Naive thymus-derived CD4-positive, alpha-beta T cell (primary cell): ENCODE data around the gene PDGFD. TPM values are rescaled to one million over a fixed set of nuclear protein-coding genes. Genes with fewer than 3 reads are reported as not detected.
A peak's percentile ranks its signal among the peaks of the same experiment; 100 is the strongest.

Experiments
- ATAC-seq: fragments of 150-1000 bp; cut with Tn5 transposase; 2 replicates; pipeline ENCODE4 v1.10.0; 2021; ENCODE audit warnings: mild to moderate bottlenecking, moderate library complexity
- CTCF ChIA-PET: fragments of 350-600 bp; sonication (Branson Sonifier 250); formaldehyde crosslinking; loops from one replicate; lab custom pipeline; 2021; ENCODE audit warnings: antibody characterized with exemption; lab: Charles Lee
- POLR2A ChIA-PET: fragments of 350-600 bp; sonication (Branson Sonifier 250); formaldehyde crosslinking; loops from one replicate; lab custom pipeline; 2021; ENCODE audit warnings: antibody characterized with exemption, inconsistent platforms; lab: Charles Lee
- DNase-seq, 9 donors: peaks; one replicate each; pipeline versions ENCODE4 v3.0.0 to v3.0.0-alpha.2; 2020 to 2022; ENCODE audit warnings: mixed read lengths in 1 of 9
- H3K27ac ChIP-seq: one replicate; pipeline ENCODE4 v1.7.0; 2013; ENCODE audit warnings: mild to moderate bottlenecking, low read depth, low read length, moderate library complexity
- H3K27me3 ChIP-seq, 2 donors: one replicate each; pipeline ENCODE4 v1.7.0; 2013; ENCODE audit warnings: low read length in 2 of 2, mild to moderate bottlenecking in 2 of 2, moderate library complexity in 2 of 2; ENCODE audit not compliant: control insufficient read depth in 2 of 2, insufficient read depth in 2 of 2
- H3K36me3 ChIP-seq, 3 experiments: 1 replicate in 2 of 3; 2 replicates in 1 of 3; pipeline ENCODE4 v1.7.0; 2013; ENCODE audit warnings: low read length in 3 of 3, mild to moderate bottlenecking in 3 of 3, moderate library complexity in 1 of 3; ENCODE audit not compliant: insufficient read depth in 3 of 3, control insufficient read depth in 2 of 3
- H3K4me1 ChIP-seq, 2 donors: one replicate each; pipeline ENCODE4 v1.7.0; 2013; ENCODE audit warnings: low read length in 2 of 2, mild to moderate bottlenecking in 2 of 2, moderate library complexity in 1 of 2; ENCODE audit not compliant: control insufficient read depth in 2 of 2, insufficient read depth in 2 of 2
- H3K4me3 ChIP-seq: 2 replicates; pipeline ENCODE4 v1.7.0; 2013; ENCODE audit warnings: mild to moderate bottlenecking, low read length
- H3K9me3 ChIP-seq, 3 experiments: 1 replicate in 2 of 3; 2 replicates in 1 of 3; pipeline ENCODE4 v1.7.0; 2013; ENCODE audit warnings: low read length in 3 of 3; ENCODE audit not compliant: control insufficient read depth in 2 of 3
- H3K27ac Mint-ChIP-seq, 9 donors: one replicate each; pipeline ENCODE4 v1.8.0; 2020 to 2022; ENCODE audit warnings: mixed read lengths in 9 of 9, mild to moderate bottlenecking in 8 of 9, moderate library complexity in 5 of 9, inconsistent platforms in 2 of 9
- H3K27me3 Mint-ChIP-seq, 5 donors: one replicate each; pipeline ENCODE4 v1.8.0; 2021 to 2022; ENCODE audit warnings: mixed read lengths in 5 of 5, mild to moderate bottlenecking in 1 of 5
- H3K36me3 Mint-ChIP-seq, 5 donors: one replicate each; pipeline ENCODE4 v1.8.0; 2020 to 2022; ENCODE audit warnings: mixed read lengths in 5 of 5, mild to moderate bottlenecking in 3 of 5, inconsistent platforms in 1 of 5
- H3K4me1 Mint-ChIP-seq, 7 donors: one replicate each; pipeline ENCODE4 v1.8.0; 2020 to 2022; ENCODE audit warnings: mixed read lengths in 7 of 7, mild to moderate bottlenecking in 3 of 7, inconsistent platforms in 1 of 7
- H3K4me3 Mint-ChIP-seq, 10 donors: one replicate each; pipeline ENCODE4 v1.8.0; 2020 to 2022; ENCODE audit warnings: mild to moderate bottlenecking in 10 of 10, mixed read lengths in 10 of 10, moderate library complexity in 6 of 10, inconsistent platforms in 2 of 10
- H3K9me3 Mint-ChIP-seq, 11 donors: one replicate each; pipeline ENCODE4 v1.8.0; 2020 to 2022; ENCODE audit warnings: mixed read lengths in 11 of 11, mild to moderate bottlenecking in 4 of 11, inconsistent platforms in 1 of 11, moderate library complexity in 1 of 11
- intact Hi-C, 2 donors: fragments of 100-400 bp; cut with micrococcal nuclease; formaldehyde crosslinking; loops; one replicate each; pipeline ENCODE4 v1.15.1; 2023
- polyA plus RNA-seq, 2 donors: library from polyadenylated mRNA; unstranded; fragments of 300-500 nt; fragmentation: Illumina TruSeq; gene quantifications; one replicate each; pipeline ENCODE4 v1.2.3, GENCODE V29; 2021
- total RNA-seq, 6 experiments: library from RNA in 5 of 6; stranded (reverse) in 5 of 6; gene quantifications; 1 replicate in 5 of 6; 2 replicates in 1 of 6; pipeline ENCODE4 v1.2.3 and lab custom pipeline; 2021 to 2026

Gene PDGFD
- total and polyA plus RNA-seq, 7 experiments from 2014 or later = 0.05 to 3.6 (median 0.26) TPM; not detected in 3

- H3K36me3 ChIP-seq = no peaks in the 10 kb centered on the region
- no peaks in the 10 kb centered on the region for H3K4me1 ChIP-seq
- CTCF ChIA-PET = no interaction called here
- intact Hi-C loops = no loop called here
- no peaks in the 10 kb centered on the region for H3K36me3 Mint-ChIP-seq
- H3K4me1 Mint-ChIP-seq = no peaks in the 10 kb centered on the region
- DNase-seq = no peak
- POLR2A ChIA-PET = no interaction called here
- H3K9me3 Mint-ChIP-seq = peaks cover 0 to 1% (median 0%) of the 10 kb centered on the region in 11 donors
- H3K27ac ChIP-seq = no peak overlapping the region
- H3K9me3 ChIP-seq = no peaks in the 10 kb centered on the region
- no peak overlapping the region for H3K4me3 ChIP-seq
- H3K27me3 Mint-ChIP-seq = no peaks in the 10 kb centered on the region
- H3K27ac Mint-ChIP-seq = no peak overlapping the region
- H3K4me3 Mint-ChIP-seq = no peak overlapping the region
- ATAC-seq = no peak
- no peaks in the 10 kb centered on the region for H3K27me3 ChIP-seq
Observed at GRCh38 chr11:104076455-104076854, 87.5 kb downstream of the PDGFD start.

DNA sequence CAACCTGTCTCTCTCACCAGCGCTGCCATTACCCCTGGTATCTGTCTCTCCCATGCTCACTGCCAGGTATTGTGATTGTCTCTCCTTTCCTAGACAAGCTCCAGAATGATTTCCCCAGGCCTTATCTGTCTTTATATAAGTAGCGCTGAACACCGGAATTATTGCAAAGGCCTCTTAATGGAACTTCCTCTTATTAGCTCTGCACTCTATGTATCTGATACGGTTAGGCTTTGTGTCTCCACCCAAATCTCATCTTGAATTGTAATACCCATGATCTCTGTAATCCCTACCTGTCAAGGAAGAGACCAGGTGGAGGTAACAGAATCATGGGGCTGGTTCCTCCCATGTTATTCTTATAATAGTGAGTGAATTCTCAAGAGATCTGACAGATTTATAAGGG, 88.2 kb downstream of the PDGFD start:
- POLR2A ChIA-PET = no interaction called here
- H3K9me3 Mint-ChIP-seq = peaks cover 0 to 1% (median 0%) of the 10 kb centered on the region in 11 donors

DNA sequence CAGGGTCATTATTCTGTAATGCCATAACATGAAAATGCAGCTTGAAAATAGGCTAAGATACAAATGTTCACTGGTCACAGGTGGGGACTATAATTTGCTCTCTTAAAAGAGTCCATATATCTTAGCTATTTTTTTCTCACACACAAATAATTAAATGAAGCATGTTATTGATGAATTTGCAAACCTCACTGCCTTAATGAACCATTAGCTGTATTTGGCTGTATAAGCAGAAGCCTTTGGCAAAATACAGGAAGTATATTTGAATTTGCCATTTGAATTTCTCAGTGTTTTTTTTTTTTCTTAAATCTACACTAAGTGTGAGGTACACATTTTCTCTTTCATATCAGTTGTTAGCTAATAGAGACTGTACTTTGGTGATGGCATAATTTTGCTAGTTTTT, 88.9 kb downstream of the PDGFD start:
- Histone ChIP-seq H3K36me3 (no peaks in the 10 kb centered on the region), H3K27me3 (no peaks in the 10 kb centered on the region), H3K27ac (no peak overlapping the region), H3K4me3 (no peak overlapping the region), H3K4me1 (no peaks in the 10 kb centered on the region), H3K9me3 (no peaks in the 10 kb centered on the region)
- no peaks in the 10 kb centered on the region for H3K4me1 Mint-ChIP-seq
- H3K9me3 Mint-ChIP-seq = peaks cover 0 to 1% (median 0%) of the 10 kb centered on the region in 11 donors
- no peak overlapping the region for H3K4me3 Mint-ChIP-seq
- DNase-seq (no peak), ATAC-seq (no peak)
- H3K27ac Mint-ChIP-seq = no peak overlapping the region
- intact Hi-C loops = no loop called here
- no peaks in the 10 kb centered on the region for H3K27me3 Mint-ChIP-seq
- ChIA-PET POLR2A (no interaction called here), CTCF (no interaction called here)
- H3K36me3 Mint-ChIP-seq = no peaks in the 10 kb centered on the region

More for the DNA sequence above, 88.2 kb downstream of the PDGFD start:
- ATAC-seq (peak; percentile 47), DNase-seq (no peak)
- no peaks in the 10 kb centered on the region for H3K4me1 ChIP-seq
- CTCF ChIA-PET = no interaction called here
- intact Hi-C loops = no loop called here
- no peaks in the 10 kb centered on the region for H3K36me3 Mint-ChIP-seq
- no peaks in the 10 kb centered on the region for H3K27me3 Mint-ChIP-seq
- H3K4me3 Mint-ChIP-seq = no peak overlapping the region
- no peak overlapping the region for H3K4me3 ChIP-seq
- H3K27me3 ChIP-seq = no peaks in the 10 kb centered on the region
- no peaks in the 10 kb centered on the region for H3K36me3 ChIP-seq
- no peaks in the 10 kb centered on the region for H3K4me1 Mint-ChIP-seq
- no peaks in the 10 kb centered on the region for H3K9me3 ChIP-seq
- H3K27ac Mint-ChIP-seq = no peak overlapping the region
- no peak overlapping the region for H3K27ac ChIP-seq

DNA sequence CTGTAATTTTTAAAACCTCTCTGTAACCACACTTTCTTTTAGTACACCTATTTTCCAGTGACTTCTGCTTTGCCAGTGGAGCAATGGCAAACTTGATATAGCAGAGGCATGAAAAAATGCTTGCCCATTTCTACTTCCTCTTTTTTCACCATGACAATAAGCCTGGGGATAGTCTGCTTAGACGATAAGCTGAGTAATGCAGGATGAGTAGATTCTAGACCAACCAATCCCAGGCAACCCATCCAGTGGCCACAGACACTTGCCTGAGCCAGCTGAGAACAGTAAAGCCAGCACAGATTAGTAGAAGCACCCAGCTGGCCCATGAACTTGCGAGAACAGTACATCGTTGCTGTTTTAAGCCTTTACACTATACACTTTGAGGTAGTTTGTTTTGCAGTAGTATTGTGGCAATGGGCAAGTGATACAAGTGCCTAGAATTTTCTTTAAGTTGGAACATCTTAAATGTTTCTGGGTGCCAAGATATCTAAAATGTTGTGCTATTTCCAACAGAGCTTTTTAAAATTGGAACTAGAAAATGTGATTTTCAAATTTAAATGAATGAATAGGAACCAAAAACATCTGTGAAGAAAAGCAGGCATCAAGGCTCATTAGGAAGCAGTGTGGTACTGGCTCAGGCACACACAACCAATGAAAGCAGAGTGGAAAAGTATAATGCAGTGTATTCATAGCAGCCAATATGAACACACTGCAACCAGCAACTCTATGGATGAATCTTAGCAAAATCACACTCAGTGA, 89.8 kb downstream of the PDGFD start:
- no peaks in the 10 kb centered on the region for H3K9me3 ChIP-seq
- no peaks in the 10 kb centered on the region for H3K4me1 ChIP-seq
- H3K4me3 Mint-ChIP-seq = no peak overlapping the region
- no peaks in the 10 kb centered on the region for H3K27me3 Mint-ChIP-seq
- CTCF ChIA-PET = no interaction called here
- H3K4me1 Mint-ChIP-seq = no peaks in the 10 kb centered on the region
- H3K4me3 ChIP-seq = no peak overlapping the region
- intact Hi-C loops = no loop called here
- no peaks in the 10 kb centered on the region for H3K27me3 ChIP-seq
- no peak overlapping the region for H3K27ac ChIP-seq
- POLR2A ChIA-PET = no interaction called here
- peak overlapping the region in 1 of 9 donors; percentile 15 for H3K27ac Mint-ChIP-seq
- DNase-seq = no peak
- H3K9me3 Mint-ChIP-seq = peaks cover 0 to 1% (median 0%) of the 10 kb centered on the region in 11 donors
- ATAC-seq = peak; percentile 90
- H3K36me3 Mint-ChIP-seq = no peaks in the 10 kb centered on the region
- no peaks in the 10 kb centered on the region for H3K36me3 ChIP-seq

GRCh38 chr11:104067534-104067933, 96.4 kb downstream of the PDGFD start:
- no peaks in the 10 kb centered on the region for H3K9me3 ChIP-seq
- Mint-ChIP-seq H3K4me3 (no peak overlapping the region), H3K4me1 (no peaks in the 10 kb centered on the region), H3K36me3 (no peaks in the 10 kb centered on the region), H3K27ac (no peak overlapping the region), H3K27me3 (no peaks in the 10 kb centered on the region), H3K9me3 (no peaks in the 10 kb centered on the region)
- no peak for DNase-seq
- intact Hi-C loops = no loop called here
- ATAC-seq = no peak
- H3K4me1 ChIP-seq = no peaks in the 10 kb centered on the region
- POLR2A ChIA-PET = no interaction called here
- no peak overlapping the region for H3K27ac ChIP-seq
- H3K4me3 ChIP-seq = no peak overlapping the region
- H3K36me3 ChIP-seq = no peaks in the 10 kb centered on the region
- no peaks in the 10 kb centered on the region for H3K27me3 ChIP-seq
- CTCF ChIA-PET = no interaction called here

- Histone ChIP-seq H3K27ac (no peak overlapping the region), H3K4me3 (no peak overlapping the region), H3K27me3 (no peaks in the 10 kb centered on the region), H3K9me3 (no peaks in the 10 kb centered on the region), H3K36me3 (no peaks in the 10 kb centered on the region), H3K4me1 (no peaks in the 10 kb centered on the region)
- intact Hi-C loops = no loop called here
- Mint-ChIP-seq H3K27ac (no peak overlapping the region), H3K4me3 (no peak overlapping the region), H3K4me1 (no peaks in the 10 kb centered on the region), H3K9me3 (peaks cover 0 to 2% (median 0%) of the 10 kb centered on the region in 11 donors), H3K27me3 (no peaks in the 10 kb centered on the region), H3K36me3 (no peaks in the 10 kb centered on the region)
- DNase-seq (no peak), ATAC-seq (no peak)
- ChIA-PET POLR2A (no interaction called here), CTCF (no interaction called here)
Observed at GRCh38 chr11:104064034-104064630, 99.8 kb downstream of the PDGFD start.
